ENCODE data around the gene ZDBF2. TPM values are rescaled to one million over a fixed set of nuclear protein-coding genes. Genes with fewer than 3 reads are reported as not detected.

Gene ZDBF2
- total and polyA plus RNA-seq, 9 of the 15 experiments (the other 6 are each of a cell fraction or from before 2014, with no cell fraction given), result 0.01 to 0.04 (median 0.03) TPM; not detected in 3

DNA sequence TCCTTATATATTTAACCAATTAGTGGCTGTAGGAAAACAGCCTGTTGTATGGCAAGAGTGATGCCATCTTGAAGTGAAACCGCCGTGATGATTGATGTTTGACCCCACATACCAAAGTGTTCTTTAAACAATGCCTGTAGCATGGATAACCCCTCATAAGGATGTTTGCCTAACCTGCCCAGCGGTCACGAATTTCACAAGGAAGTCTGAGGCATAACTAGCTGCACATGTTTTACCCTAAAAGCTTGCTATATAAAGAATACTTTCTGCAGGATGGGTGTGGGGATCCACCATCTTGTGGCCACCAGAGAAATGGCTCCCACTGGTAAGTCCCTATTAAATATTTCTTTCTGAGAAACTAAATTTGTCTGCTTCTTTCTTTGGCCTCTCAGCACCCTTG lies 68.7 kb downstream of the ZDBF2 start:
- Histone ChIP-seq H3K27ac (ENCODE audit: extremely low read depth, low read depth, low read length) (no peak overlapping the region), H3K4me1 (replicated peaks in 1 of 2; ENCODE audit: control insufficient read depth in 2 of 2, insufficient read depth in 2 of 2, low read length in 2 of 2) (no peaks in the 10 kb centered on the region), H3K9me3 (replicated peaks; ENCODE audit: control insufficient read depth, insufficient read depth, low read depth, low read length) (no peaks in the 10 kb centered on the region), H3K27me3 (ENCODE audit: control insufficient read depth in 2 of 2, insufficient read depth in 2 of 2, low read length in 2 of 2) (no peaks in the 10 kb centered on the region), H4K20me1 (replicated peaks; ENCODE audit: control insufficient read depth, insufficient read depth, low read length) (no peaks in the 10 kb centered on the region), H3K9me1 (ENCODE audit: control insufficient read depth, insufficient read depth, low read length) (no peaks in the 10 kb centered on the region), H3K4me3 (no peak overlapping the region), H3K9ac (ENCODE audit: insufficient read depth in 1 of 2, low read depth in 2 of 2, low read length in 2 of 2) (no peak overlapping the region), H3K36me3 (ENCODE audit: control insufficient read depth, insufficient read depth, low read length) (no peaks in the 10 kb centered on the region), H2AFZ (ENCODE audit: low read depth, low read length) (no peak overlapping the region), H3K79me2 (ENCODE audit: control insufficient read depth, insufficient read depth, low read length) (no peaks in the 10 kb centered on the region), H3K4me2 (ENCODE audit: insufficient read depth, low read length) (no peak overlapping the region)
- ATAC-seq (no peak), FAIRE-seq (no peak), DNase-seq (ENCODE audit: extremely low read depth in 1 of 4, low spot score in 3 of 4) (no peak)
- ChIA-PET POLR2A (no interaction called here), CTCF (ENCODE audit: low intra/inter-chr PET ratio) (no interaction called here)
- WGBS (ENCODE audit: insufficient coverage, low coverage, missing lambda C conversion rate), result 0% methylated on average over 4 of the region's 4 CpGs
- no TSS peak for BruUV-seq (replicated peaks)
- in situ Hi-C loops (cut with MboI) (no loop called here), intact Hi-C loops (cut with micrococcal nuclease) (no loop called here)
- TF ChIP-seq ZFX (CRISPR knock-in tag; IDR thresholded peaks at IDR 0.05), result no peak
- TF ChIP-seq HDAC6 (IDR thresholded peaks at IDR 0.05; ENCODE audit: low read depth, low read length), result no peak

DNA sequence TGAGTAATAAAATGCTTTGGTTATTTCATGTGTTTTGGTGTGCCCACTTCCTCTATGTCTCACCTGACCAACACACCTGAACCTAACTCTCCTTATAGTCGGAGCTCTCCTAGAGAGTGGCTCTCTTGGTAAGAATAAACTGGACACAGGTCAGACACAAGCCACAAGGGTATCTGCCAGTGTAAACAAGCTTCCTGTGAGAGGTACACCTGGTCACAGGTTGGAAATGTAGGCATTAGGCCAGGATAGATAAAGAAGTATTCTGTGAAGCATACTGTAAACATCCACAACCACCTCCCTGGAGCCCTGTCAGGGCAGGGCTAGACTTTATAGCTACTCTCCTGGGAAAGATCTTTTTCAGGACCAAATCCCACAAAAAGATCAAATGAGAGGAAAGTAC lies 69.4 kb downstream of the ZDBF2 start:
- no peak overlapping the region for H3K9ac ChIP-seq (ENCODE audit: insufficient read depth in 1 of 2, low read depth in 2 of 2, low read length in 2 of 2)
- no peak for ATAC-seq
- CTCF ChIA-PET (ENCODE audit: low intra/inter-chr PET ratio), result no interaction called here
- H2AFZ ChIP-seq (ENCODE audit: low read depth, low read length), result no peak overlapping the region
- no peak for TF ChIP-seq SMARCC2 (IDR thresholded peaks at IDR 0.05; ENCODE audit: low read depth)
- no peak for TF ChIP-seq ZNF551 (CRISPR knock-in tag; IDR thresholded peaks at IDR 0.05)
- TF ChIP-seq ZNF253 (CRISPR knock-in tag; conservative IDR thresholded peaks at IDR 0.05), result no peak
- no peak for TF ChIP-seq HNRNPUL1 (IDR thresholded peaks at IDR 0.05; ENCODE audit: low read length)
- TF ChIP-seq, protein P1, sequence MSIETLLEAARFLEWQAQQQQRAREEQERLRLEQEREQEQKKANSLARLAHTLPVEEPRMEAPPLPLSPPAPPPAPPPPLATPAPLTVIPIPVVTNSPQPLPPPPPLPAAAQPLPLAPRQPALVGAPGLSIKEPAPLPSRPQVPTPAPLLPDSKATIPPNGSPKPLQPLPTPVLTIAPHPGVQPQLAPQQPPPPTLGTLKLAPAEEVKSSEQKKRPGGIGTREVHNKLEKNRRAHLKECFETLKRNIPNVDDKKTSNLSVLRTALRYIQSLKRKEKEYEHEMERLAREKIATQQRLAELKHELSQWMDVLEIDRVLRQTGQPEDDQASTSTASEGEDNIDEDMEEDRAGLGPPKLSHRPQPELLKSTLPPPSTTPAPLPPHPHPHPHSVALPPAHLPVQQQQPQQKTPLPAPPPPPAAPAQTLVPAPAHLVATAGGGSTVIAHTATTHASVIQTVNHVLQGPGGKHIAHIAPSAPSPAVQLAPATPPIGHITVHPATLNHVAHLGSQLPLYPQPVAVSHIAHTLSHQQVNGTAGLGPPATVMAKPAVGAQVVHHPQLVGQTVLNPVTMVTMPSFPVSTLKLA (conservative IDR thresholded peaks at IDR 0.05), result no peak
- TF ChIP-seq, protein P2, sequence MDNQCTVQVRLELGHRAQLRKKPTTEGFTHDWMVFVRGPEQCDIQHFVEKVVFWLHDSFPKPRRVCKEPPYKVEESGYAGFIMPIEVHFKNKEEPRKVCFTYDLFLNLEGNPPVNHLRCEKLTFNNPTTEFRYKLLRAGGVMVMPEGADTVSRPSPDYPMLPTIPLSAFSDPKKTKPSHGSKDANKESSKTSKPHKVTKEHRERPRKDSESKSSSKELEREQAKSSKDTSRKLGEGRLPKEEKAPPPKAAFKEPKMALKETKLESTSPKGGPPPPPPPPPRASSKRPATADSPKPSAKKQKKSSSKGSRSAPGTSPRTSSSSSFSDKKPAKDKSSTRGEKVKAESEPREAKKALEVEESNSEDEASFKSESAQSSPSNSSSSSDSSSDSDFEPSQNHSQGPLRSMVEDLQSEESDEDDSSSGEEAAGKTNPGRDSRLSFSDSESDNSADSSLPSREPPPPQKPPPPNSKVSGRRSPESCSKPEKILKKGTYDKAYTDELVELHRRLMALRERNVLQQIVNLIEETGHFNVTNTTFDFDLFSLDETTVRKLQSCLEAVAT (IDR thresholded peaks at IDR 0.05), result no peak
- no peak for TF ChIP-seq ZNF717 (CRISPR knock-in tag; IDR thresholded peaks at IDR 0.05)
- no peak for TF ChIP-seq PRMT5 (CRISPR knock-in tag; IDR thresholded peaks at IDR 0.05)
- H3K9me3 ChIP-seq (replicated peaks; ENCODE audit: control insufficient read depth, insufficient read depth, low read depth, low read length), result no peaks in the 10 kb centered on the region
- H3K4me1 ChIP-seq (replicated peaks in 1 of 2; ENCODE audit: control insufficient read depth in 2 of 2, insufficient read depth in 2 of 2, low read length in 2 of 2), result no peaks in the 10 kb centered on the region
- in situ Hi-C loops (cut with MboI) (no loop called here), intact Hi-C loops (cut with micrococcal nuclease) (no loop called here)
- H3K27ac ChIP-seq (ENCODE audit: extremely low read depth, low read depth, low read length), result no peak overlapping the region
- no TSS peak for BruUV-seq (replicated peaks)
- H3K4me2 ChIP-seq (ENCODE audit: insufficient read depth, low read length), result no peak overlapping the region
- H3K27me3 ChIP-seq (ENCODE audit: control insufficient read depth in 2 of 2, insufficient read depth in 2 of 2, low read length in 2 of 2), result no peaks in the 10 kb centered on the region
- H3K4me3 ChIP-seq, result no peak overlapping the region
- H4K20me1 ChIP-seq (replicated peaks; ENCODE audit: control insufficient read depth, insufficient read depth, low read length), result no peaks in the 10 kb centered on the region
- 0% methylated on average over 1 of the region's 1 CpG for WGBS (ENCODE audit: insufficient coverage, low coverage, missing lambda C conversion rate)
- POLR2A ChIA-PET, result no interaction called here
- H3K36me3 ChIP-seq (ENCODE audit: control insufficient read depth, insufficient read depth, low read length), result no peaks in the 10 kb centered on the region
- no peaks in the 10 kb centered on the region for H3K9me1 ChIP-seq (ENCODE audit: control insufficient read depth, insufficient read depth, low read length)
- DNase-seq (ENCODE audit: extremely low read depth in 1 of 4, low spot score in 3 of 4), result no peak
- no peak for FAIRE-seq
- no peaks in the 10 kb centered on the region for H3K79me2 ChIP-seq (ENCODE audit: control insufficient read depth, insufficient read depth, low read length)

All from K562 (cell line).